Measurements from ENCODE around the gene CST4.

The CST4 gene

DNA sequence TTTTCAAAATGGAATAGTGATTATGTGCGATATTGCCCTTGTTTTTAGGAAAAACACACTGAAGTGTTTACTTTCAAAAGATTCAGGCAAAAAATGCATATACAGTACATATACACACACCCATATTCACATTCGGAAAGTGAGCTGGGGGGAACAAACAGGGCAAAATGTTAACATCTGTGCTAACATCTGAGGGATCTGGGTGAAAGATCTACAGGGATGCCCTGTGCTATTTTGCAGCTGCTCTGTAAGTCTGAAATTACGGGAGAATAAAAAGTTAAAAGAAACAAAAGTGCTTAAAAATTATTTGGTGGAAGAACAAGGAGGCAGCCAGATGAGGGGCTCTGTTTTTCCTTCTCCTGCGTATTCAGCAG, 51.9 kb downstream of the CST4 start:
- no peak for TF ChIP-seq TAF1 (IDR thresholded peaks at IDR 0.05; ENCODE audit: borderline replicate concordance, insufficient read depth, low read length)
- no peak for TF ChIP-seq FOXP2 (optimal IDR thresholded peaks at IDR 0.05; ENCODE audit: borderline replicate concordance, extremely low read depth, extremely low read length, insufficient read depth)
- no peak for TF ChIP-seq SIN3A (IDR thresholded peaks at IDR 0.05; ENCODE audit: borderline replicate concordance, insufficient read depth, low read length)
- TF ChIP-seq REST (IDR thresholded peaks at IDR 0.05; ENCODE audit: insufficient read depth in 1 of 2, low read depth in 2 of 2, low read length in 2 of 2): no peak
- TF ChIP-seq POLR2AphosphoS5 (IDR thresholded peaks at IDR 0.05; ENCODE audit: low read depth, low read length): no peak

GRCh38 chr20:23636182-23636907, 52.5 kb downstream of the CST4 start:
- TF ChIP-seq FOXP2 (optimal IDR thresholded peaks at IDR 0.05; ENCODE audit: borderline replicate concordance, extremely low read depth, extremely low read length, insufficient read depth): no peak
- TF ChIP-seq POLR2AphosphoS5 (IDR thresholded peaks at IDR 0.05; ENCODE audit: low read depth, low read length): no peak
- TF ChIP-seq SIN3A (IDR thresholded peaks at IDR 0.05; ENCODE audit: borderline replicate concordance, insufficient read depth, low read length): no peak
- no peak for TF ChIP-seq TAF1 (IDR thresholded peaks at IDR 0.05; ENCODE audit: borderline replicate concordance, insufficient read depth, low read length)
- no peak for TF ChIP-seq REST (IDR thresholded peaks at IDR 0.05; ENCODE audit: insufficient read depth in 1 of 2, low read depth in 2 of 2, low read length in 2 of 2)

Measured in PFSK-1 (cell line).